Activated CD4-positive, alpha-beta T cell treated with anti-CD3 and anti-CD28 coated beads, Interleukin-2, amount 50 U/mL, for 16 hours (primary cell): Measurements from ENCODE around the gene ADGRD1.

Source experiments
- DNase-seq: peaks from one replicate; pipeline ENCODE4 v3.0.0-alpha.2; 2020

ADGRD1 gene

DNA sequence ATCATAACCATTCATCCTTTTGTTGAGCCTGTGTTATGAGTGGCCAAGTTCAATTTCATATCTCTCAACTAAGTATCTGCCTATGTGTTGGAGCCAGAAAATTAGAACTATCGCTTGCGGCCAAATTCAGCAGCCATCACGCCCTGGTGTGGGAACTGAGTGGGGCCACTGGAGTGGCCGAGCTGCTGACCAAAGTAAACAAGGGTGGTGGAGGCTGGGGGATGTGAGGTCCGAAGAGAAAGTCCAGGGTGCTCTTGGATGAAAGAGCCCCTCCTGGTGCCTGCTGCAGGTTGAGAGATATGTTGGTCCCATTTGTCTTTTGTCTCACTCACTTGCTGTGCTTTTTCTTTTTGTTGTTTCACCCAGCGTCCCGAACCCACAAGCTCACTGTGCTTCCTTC lies 14.9 kb downstream of the ADGRD1 start:
- DNase-seq = no peak

DNA sequence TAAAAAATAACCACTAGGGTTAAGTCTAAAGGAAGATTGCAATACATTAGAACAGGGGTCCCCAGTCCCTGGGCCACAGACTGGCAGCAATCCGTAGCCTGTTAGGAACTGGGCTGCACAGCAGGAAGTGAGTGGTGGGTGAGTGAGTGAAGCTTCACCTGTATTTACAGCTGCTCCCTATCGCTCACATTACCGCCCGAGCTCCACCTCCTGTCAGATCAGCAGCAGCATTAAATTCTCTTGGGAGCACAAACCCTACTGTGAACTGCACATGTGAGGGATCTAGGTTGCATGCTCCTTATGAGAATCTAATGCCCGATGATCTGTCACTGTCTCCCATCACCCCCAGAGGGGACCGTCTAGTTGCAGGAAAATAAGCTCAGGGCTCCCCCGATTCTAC lies 15.5 kb downstream of the ADGRD1 start:
- DNase-seq = no peak

DNA sequence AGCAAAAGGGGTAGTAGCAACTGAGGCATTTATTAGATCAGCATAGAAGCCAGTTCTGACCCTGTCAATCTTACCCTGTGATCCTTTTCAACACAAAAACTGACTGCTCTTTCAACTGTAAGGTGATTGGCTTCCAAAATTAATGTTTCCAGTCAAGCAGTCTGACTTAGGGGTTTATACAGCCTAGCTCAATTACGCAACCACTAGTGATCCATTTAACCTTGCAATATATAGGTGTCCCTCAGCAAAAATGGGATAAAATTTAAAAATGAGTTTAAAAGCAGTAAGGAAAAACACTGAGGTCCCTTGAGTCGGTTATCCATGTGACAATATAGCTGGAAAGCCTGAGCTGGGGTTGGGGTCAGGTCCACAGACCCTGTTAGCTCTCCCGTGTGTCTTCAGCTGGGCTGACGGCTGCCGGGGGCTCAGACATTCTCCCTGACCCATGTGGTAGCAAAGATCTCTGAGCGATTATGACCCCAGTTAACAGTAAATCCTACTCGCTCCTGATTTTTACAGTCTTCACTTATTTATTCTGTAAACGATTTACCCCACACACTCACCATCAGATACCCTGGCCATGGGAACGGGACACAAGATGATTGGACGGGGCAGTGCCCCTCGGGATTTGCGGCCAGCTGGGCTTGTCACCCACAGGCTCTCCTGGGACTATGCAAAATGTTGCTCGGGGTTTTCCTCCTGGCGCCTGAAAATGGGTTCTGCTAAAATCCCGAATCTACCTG lies 16.6 kb downstream of the ADGRD1 start:
- DNase-seq = no peak

DNA sequence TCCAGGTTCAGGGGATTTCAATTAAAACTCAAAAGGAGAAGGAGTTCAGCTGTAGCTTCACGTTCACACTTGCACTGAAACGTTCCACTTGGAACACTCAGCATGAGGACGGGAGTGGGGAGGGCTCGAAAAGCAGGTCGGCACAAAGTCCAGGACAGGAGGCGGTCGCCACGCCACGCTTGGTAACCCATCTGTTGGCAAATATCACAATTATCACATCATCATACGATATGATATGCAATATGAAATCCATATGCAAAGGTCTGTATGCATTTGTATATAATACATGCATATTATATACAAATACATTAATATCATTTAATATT lies 17.2 kb downstream of the ADGRD1 start:
- DNase-seq = no peak

DNA sequence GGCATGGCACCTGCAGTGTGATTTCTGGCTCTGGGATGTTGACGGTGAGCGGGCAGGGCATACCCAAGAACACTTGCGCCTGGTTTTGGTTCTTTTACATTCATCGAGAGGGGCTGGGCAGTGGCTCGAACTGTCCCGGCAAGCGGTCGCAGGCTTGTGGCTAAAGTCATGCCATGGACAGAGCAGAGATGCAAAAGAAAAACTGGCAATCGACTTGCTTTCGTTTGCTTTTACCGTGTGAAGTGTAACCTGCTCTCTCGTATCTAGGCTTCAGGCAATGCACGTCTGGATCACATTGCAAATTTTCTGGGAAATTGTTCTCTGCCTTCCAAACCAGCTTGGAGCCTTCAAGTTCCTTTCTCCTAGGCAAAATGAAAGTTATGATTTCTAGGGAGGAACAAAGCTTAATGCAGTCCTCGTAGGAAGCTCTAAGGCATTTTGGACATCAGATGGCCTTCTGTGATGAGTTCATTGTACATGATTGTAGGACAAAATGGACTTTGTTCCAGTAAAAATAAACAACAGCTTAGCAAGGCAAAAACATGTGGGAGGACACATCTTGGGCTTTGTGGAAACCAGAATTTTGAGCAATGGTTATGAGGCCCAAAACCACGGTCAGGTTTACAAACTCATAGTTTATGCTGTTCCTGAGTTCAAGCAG lies 18.3 kb downstream of the ADGRD1 start:
- DNase-seq = no peak

DNA sequence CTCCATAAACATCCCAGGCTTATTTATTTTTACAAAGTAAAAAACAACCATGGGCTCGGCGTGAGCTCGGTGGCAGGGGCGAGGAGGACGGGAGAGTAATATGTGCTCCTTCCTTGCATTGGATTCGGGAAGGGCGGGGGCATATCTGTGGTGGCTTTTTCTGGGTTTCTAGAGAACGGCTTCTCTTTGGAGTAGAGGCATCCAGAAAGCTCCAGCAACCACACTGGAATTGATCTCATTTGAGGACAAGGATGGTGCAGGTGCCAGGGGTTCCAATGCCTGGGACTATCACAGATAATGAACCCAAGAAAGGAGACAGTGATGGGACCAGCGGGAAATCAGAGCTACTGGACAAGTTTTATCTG lies 18.9 kb downstream of the ADGRD1 start:
- no peak for DNase-seq

DNA sequence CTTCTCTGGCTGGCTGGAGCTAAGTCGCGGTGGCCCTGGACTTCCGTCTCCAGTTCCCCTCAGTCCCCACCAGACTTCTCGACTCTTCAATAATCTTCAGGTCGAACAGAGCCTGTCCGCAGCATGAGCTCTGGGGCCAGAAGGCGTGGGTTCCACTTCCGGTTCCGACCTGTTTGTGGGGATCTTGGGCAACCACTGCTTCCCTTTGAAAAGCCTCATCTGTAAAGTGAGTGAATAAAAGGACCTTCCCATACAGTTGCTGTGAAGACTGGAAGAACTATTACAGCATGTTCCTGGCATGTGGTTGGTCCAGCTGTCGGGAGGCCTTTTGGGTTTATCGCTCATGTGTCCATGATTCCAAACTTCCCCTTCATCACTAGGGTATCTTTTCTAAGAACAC lies 19.4 kb downstream of the ADGRD1 start:
- DNase-seq = no peak

DNA sequence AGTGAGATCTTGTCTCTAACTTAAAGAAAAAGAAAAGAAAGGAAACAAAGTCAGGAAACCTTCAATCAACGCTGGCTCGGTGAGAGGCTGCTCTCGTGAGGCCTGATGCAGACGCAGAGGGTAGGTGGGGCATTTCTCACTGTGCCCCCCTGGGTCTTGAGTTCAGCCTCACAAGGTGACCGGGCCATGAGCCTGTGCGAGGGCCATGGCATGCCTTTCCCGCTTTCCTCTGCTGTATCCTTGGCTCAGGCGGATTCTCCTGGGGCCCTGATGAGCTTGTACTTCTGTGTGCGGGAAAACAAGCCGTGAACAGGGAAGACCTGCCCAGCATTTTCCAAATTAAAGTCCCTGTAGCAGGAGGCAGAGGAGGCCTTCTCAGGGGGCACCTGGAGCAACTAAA lies 20.2 kb downstream of the ADGRD1 start:
- no peak for DNase-seq

DNA sequence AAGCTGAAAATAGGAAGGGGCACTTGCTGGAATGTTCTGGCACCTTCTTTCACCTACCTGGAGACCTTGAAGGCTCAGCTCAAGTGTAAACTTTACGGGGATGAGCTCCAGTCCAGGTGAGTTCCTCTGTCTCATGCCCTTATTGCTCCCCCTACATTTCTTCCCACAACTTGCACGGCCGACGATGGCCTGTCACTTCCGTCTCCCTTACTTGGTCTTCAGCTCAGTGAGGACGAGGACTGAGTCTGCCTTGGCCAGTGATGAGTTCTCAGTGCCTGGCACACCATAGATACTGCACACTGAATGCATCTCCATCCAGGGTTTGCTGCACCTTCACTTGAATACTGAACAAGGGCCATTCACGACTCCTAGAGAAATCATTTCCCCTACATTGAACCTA lies 21.4 kb downstream of the ADGRD1 start:
- DNase-seq = no peak

DNA sequence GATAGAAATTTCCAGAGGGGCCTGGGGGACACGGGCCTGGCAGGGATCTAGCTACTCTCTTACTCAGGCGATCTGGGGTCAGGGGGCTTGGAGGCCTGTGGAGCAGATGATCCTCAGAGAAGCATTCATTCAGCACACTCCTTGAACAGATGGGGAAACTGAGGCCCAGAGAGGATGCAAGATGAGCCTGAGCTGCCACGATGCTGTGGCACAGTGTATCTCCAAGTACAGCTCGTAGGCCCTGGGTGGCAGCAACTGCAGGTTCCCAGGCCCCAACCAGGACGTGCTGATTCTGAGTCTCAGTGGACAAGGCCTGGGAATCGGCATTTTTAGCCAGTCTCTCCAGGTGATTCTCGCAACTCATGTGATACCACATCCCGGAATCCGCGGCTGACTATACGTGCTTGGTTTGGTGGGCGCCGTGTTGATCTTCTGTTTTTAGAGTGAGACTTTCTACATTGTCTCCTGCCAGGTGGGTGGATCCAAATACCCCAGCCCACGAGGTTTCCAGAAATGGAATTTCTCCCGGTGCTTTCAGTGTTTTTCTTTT lies 22.5 kb downstream of the ADGRD1 start:
- DNase-seq = no peak

DNA sequence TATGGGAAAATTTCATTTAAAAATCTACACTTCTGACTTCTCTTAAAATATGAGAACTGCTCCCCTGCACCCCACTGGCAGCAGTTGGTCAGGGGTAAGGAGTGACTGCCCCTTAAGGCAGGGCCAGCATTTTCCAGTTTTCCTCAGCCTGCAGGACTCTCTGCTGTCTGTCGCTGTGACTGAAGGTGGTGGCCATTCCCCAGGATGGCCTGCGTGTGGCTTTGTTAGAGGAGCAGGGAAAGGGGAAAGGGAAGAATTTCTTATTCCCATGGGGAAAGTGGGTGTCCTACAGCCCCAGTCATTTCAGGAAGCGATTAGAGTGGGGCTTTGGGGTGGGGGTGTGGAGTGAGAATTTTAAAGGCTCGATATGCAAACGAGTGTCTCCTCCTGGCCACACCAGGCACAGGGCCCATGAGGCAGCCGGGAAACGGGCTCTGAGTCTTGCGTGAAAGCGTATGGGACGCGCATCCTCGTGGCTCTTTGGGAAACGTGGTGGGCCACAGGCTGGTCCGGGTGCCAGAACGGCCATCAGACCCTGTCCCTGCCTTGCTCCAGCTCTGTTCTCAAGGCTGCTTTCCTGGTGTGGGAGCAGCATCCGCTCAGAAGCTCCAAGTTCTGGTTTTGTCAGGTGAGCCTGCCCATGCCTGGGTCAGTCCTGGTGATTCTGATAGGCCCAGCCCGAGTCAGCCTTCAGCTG lies 23.5 kb downstream of the ADGRD1 start:
- no peak for DNase-seq

DNA sequence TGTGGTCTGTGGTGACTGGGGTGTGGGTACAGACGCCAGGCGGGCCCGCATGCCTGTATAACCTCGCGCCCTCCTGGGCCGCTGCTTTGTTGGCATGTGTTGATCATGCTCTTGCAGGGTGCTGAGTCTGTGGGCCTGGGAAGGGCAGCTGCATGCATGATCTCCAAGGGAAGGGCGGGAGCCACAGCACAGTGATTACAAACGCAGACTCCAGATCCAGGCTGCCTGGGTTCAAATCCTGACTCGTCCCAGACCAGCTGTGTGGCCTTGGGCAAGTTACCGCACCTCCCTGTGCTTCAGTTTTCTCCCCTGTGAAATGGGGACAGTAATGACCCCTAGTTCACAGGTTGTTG lies 24.0 kb downstream of the ADGRD1 start:
- DNase-seq = no peak

DNA sequence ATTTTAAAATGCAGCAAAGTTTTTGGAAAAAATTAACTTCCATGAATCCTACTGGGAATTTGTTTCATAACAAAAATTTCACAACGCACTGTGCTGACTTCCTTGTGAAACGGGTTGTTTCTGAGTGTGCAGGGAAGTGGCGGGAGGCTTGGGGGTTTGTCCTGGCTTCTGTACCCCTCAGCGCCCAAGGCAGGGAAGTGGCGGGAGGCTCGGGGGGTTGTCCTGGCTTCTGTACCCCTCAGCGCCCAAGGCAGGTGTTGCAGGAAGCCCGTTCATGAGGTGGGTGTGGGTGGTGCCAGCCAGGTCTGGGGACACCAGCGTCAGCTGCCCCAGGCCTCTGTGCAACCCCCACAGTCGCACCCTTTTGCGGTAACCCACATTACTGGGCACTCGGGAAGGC lies 25.1 kb downstream of the ADGRD1 start:
- no peak for DNase-seq

DNA sequence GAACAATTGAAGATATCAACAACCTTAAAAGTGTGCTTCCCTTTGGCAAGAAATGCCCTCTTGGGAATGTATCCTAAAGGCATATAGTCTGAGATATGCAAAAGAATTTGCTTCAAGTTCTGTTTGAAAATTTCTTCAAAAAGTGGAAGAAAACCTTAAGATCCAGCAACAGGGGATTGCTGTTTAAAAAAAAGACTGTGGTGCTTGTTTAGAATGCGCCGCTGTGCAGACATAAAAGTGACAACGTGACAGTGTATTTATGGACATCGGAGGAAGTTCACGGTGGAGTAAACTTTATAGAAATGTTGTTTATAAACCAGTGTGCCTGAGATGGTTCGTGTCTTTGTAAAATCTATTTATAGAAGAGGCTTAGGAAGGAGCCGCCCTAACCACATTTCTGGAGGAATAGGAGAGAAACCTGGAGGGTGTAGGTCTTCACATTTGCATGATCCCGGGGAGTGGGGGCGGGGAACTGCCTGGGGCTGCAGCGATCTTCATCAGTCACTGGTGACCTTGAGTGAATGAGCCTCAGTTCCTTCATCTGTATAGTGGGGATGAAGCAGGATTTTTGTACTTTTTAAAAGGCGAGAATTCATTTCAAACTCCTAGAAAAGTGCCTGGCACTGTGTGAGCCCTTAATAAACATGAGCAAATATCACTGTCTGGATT lies 27.5 kb downstream of the ADGRD1 start:
- DNase-seq = no peak

DNA sequence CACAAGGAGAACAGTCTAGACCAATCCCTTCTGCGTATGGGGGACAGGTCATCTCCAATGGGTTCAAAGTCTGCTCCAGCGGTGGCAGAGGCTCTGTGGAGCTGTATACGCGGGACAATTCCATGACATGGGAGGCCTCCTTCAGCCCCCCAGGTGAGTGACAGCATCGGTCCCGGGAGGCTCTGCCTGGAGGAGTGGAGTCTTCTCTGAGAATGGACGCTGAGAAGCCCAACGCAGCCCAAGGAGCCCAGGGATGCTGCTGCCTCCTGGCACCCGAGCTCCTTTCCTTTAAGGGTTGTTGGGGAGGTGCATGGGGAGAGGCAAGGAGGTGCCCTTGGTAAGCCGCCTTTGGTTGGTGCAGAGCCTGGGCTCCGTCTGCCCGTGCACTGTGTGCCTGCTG lies 28.2 kb downstream of the ADGRD1 start:
- no peak for DNase-seq

DNA sequence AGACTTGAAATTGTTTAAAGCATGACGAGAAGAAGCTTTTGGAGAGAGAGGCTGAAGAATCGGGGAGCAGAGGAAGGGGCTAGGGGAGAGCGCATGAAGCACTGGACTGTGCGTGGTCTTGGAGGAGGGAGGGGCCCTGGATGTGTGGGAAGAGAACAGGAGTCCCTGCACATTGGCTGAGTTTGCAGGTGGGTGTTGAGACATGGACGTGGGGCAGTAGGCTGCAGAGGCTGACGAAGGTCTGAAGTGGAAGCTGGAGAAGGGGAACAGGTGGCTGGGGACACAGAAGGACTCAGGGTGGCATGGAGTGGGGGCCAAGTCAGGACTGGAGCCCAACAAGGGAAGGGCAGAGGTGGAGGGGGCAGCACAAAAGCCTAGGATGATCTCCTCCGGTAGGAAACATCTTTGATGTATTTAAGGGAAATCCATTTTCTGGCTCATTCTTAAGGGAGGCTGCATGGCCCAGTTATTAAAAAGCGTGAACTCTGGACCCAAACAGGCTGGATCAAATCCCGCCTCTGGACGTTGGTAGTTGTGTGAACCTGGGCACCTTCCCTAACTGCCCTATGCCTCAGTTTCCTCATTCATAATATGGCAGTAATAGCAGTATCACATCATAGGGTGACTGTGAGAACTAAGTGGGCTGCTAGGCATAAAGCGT lies 29.0 kb downstream of the ADGRD1 start:
- no peak for DNase-seq

DNA sequence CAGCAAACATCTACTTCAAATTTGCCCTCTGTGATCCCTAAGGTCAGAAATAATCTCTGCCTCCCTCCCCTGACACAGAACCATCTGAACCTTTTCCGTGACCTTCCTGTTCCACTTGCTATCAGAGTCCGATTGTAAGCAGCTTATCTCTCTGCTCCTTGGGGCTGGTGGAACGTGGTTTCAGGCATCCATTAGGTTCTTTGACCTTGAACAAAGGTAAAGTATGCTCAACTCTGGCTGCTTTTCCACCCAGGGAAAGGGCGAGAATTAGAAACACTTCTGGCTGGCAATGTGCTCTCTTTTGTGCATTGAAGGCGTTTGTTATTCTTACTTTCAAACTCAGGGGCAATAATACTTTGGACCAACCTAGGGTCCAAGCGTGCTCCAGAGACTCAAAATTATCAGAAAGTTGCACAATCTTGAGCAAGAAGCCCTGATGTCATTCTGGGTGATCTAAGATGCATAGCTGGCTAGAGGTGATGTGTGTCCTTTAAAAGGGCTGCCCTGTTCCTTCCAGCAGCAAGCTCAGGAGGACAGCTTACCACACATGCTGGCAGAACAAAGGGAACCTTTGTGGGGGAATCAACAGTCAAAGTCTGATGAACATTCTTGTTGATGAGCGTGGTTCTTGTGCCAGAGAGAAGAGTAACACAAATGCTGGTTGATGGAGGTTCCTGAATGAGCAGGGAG lies 29.8 kb downstream of the ADGRD1 start:
- no peak for DNase-seq

DNA sequence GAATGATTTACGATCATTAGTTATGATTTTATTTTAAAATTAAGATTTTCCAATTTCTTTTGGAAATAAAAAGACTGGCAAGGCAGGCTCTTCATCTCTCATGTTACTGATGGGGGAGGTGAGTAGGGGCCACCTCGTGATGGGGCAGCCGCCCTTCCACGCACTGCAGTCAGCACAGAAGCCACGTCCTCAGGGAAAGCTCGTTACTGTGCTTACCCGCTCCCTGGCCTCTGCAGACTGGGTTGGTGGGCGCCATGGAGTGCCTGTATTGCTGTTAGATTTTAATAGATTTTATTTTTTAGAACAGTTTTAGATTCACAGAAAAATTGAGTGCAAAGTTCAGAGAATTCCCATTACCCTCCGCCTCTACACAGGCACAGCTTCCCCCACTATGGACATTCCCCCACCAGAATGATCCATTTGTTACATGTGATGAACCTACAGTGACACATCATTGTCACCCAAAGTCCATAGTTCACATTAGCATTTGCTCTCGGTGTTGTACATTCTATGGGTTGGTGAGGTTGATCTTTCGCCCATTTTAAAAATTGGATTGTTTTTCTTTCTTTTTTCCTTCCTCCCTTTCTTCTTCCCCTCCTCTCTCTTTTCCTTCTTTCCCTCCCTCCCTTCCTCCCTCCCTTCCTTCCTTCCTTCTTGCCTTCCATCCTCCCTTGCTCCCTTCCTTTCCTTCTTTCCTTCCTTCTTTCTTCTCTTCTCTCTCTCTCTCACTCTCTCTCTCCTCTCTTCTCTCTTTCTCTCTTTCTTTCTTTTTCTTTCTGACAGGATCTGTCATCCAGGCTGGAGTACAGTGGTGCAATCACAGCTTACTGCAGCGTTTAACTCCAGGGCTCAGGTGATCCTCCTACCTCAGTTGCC lies 30.7 kb downstream of the ADGRD1 start:
- no peak for DNase-seq

DNA sequence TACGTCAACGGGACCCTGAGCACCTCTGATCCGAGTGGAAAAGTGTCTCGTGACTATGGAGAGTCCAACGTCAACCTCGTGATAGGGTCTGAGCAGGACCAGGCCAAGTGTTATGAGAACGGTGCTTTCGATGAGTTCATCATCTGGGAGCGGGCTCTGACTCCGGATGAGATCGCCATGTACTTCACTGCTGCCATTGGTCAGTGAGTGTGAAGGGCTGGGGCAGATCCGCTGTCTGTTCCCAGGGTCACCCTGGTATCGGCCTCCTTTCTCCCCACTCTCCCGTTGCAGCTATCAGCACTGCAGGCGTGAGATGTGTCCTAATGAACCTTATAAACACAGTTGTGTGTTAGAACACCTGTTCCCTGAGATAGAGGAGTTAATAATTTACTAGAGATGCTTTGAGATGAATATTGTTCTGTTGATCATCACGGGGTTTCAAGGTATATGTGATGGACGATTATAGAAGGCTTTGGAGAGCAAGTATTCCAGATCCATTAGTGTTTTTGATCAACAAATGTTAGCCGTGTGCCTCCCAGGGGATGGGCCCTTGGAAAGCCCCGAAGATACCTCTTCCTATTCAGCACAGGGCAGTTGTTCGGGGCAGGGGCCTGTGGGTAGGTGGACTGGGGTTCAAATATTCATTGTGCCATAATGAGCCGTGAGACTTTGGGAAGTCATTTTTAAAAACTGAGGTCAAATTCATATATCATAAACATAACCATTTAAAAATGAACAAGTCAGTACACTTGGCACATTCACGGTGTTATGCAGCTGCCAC lies 33.6 kb downstream of the ADGRD1 start:
- no peak for DNase-seq

DNA sequence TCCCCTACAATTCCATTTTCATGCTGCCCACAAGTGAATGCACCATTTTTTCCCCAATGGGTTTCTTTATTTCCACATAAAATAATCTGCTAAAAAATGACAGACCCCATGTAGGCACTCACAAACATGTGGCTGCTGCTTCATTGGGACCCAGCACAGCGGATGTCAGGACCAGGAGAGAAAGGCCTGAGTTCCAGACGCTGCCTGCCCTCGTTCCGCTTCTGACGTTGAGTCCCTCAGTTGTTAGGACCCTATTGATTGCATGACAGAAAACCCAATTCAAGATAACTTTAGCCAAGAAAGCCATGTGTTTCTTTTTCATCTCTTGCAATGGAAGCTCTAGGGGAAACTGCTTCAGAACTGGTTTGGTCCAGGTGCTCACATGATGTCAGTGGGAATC lies 34.6 kb downstream of the ADGRD1 start:
- DNase-seq = no peak

DNA sequence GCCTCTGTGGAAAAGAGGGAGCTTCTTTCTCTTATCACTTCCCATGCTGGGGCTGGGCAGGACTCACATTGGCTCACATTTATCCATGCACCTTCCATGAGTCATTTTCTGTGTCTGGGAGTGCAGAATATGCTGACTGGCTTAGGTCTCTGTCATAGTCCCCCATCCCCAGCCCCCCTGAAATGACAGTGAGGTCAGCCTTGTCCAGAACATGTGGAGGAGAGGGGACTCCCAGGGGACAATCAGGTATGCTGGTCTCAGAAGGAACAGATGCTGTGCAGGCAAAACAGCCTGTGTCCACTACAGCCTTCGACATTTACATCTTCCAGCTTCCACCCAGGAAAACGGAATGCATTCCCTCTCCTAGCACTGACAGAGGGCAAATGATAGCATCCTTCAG lies 35.0 kb downstream of the ADGRD1 start:
- DNase-seq = no peak
